ENCODE results near the gene PPIL3.

DNA sequence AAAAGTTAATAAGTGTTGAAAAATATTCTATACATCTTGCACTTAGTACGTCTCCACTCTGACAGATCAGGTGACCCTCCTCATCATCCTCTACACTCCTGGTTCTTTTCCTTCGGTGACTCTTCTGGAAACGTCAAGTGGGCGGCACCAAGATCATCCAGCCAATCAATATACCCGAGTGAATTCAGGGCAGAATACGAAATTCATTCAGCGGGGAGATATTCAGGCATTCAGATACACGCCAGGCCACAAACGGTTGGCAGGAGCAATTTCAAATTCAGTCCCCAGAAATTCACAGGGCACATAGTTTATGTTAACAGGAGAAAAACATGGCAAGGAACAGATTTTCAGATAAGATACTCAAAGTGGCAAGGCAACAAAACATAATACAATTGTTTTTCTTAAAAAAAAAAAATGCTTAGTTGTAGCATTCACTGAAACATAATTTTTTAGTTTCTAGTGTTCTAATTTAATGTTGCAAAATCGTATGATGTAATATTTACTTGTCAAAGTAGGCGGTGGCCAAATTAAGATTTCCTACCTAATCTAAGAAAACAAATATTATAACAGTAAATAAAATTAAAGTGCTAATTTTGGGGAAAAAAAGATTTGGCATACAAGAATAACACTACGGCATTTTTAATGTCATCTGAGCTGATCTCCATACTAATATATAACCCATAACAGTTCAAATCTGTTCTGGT is 28.6 kb downstream of the PPIL3 start:
- TF ChIP-seq, protein P1, sequence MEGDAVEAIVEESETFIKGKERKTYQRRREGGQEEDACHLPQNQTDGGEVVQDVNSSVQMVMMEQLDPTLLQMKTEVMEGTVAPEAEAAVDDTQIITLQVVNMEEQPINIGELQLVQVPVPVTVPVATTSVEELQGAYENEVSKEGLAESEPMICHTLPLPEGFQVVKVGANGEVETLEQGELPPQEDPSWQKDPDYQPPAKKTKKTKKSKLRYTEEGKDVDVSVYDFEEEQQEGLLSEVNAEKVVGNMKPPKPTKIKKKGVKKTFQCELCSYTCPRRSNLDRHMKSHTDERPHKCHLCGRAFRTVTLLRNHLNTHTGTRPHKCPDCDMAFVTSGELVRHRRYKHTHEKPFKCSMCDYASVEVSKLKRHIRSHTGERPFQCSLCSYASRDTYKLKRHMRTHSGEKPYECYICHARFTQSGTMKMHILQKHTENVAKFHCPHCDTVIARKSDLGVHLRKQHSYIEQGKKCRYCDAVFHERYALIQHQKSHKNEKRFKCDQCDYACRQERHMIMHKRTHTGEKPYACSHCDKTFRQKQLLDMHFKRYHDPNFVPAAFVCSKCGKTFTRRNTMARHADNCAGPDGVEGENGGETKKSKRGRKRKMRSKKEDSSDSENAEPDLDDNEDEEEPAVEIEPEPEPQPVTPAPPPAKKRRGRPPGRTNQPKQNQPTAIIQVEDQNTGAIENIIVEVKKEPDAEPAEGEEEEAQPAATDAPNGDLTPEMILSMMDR (conservative IDR thresholded peaks at IDR 0.05): no peak
- TF ChIP-seq ZFX (IDR thresholded peaks at IDR 0.05): no peak

Measured in C4-2B (cell line).